NOMO-1 treated with dmso at 0.1 percent for 144 hours (cell line): ENCODE measurements around the gene DUSP11.
A peak's percentile ranks its signal among the peaks of the same experiment; 100 is the strongest.
"Not testable (repeated sequence)": the region's sequence is repeated elsewhere in the genome, so short reads cannot be mapped to it uniquely, and the experiment has no call there.

Experiments
- DNase-seq: peaks from one replicate; lab custom pipeline; 2025; ENCODE audit not compliant: unreplicated experiment; lab: John Stamatoyannopoulos, UW

Gene DUSP11

DNA sequence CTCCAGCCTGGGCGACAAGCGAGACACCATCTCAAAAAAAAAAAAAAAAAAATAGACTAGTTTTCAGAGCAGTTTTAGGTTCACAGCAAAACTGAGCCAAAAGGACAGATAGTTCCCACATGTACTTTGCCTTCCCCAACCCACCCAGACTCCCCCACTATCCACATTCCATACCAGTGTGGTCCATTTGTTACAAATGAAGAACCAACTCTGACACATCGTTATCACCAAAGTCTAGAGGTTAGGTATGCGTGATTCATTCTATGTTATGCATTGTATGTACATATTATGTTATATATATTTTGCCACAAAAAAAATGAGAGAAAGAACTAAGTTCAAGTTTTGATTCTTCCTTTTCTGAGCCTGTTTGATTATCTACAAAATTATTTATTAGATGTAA, 3.5 kb downstream of the DUSP11 start:
- no peak for DNase-seq

DNA sequence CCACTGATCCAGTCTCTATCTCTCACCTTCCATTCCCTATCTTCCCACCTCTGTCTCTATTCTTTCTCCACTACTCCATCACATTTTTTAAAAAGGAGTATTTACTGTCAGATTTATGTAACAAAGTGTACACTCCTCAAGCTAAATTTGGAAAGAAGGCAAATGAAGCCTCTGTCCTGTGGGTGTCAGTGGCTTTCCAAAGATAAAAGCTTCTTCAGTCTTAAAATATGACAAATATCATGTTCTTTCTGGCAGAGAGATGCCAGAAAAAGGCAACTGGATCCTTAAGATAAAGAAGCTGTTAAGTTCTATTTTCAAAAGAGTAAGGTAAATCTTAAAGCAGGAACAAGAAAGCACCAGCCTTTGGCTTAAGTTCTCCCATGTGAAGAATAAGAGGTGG, 7.1 kb downstream of the DUSP11 start:
- no peak for DNase-seq

DNA sequence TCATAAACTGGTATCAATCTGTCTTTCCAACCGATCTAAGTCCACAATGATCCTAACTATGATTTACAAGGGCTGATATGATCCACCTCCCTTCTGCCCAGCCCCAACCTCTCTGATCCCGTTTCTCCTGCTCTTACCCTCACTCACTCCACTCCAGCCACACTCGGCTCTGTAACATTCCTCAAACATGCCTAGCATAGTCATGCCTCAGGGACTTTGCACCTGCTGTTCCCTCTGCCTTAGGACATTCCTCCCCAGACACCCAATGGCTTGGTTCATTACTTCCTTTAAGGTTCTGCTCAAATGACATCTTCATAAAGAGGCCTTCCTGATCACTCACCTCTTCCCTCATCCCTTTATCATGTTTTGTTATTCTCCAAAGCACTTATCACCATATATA, 9.2 kb downstream of the DUSP11 start:
- DNase-seq, result no peak

- DNase-seq, result no peak
These were observed 12.9 kb downstream of the DUSP11 start for GRCh38 chr2:73766994-73767393.

GRCh38 chr2:73766349-73766748, 13.6 kb downstream of the DUSP11 start:
- no peak for DNase-seq

- no peak for DNase-seq
These were observed 15.0 kb downstream of the DUSP11 start for GRCh38 chr2:73764945-73765344.

DNA sequence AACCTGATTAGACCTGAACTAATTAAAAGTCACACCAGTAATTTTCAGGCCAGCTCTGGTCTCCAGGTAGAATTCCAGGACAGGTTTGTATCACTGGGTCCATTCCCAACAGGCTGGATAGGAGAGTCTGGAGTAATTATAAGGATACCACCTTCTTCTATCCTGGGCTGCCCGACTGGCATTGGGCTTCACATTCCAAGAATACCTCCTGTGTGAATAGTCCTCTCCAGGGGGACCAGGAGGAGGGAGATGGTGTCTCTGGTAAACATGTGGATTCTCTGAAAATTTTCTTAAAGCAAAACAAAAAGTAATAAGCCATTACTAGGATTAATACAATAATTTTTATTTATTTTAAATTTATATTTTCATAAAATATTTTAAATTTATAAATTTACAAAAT, 17.3 kb downstream of the DUSP11 start:
- DNase-seq, result no peak

GRCh38 chr2:73759904-73760303, 20.0 kb downstream of the DUSP11 start:
- DNase-seq, result no peak

- DNase-seq, result no peak
These were observed 20.6 kb downstream of the DUSP11 start for GRCh38 chr2:73759285-73759764.

- not testable (repeated sequence) for DNase-seq
These were observed 25.6 kb downstream of the DUSP11 start for GRCh38 chr2:73754332-73754731.

- DNase-seq, result no peak
These were observed 30.6 kb downstream of the DUSP11 start for GRCh38 chr2:73749314-73749713.

- DNase-seq, result no peak
These were observed 33.1 kb downstream of the DUSP11 start for GRCh38 chr2:73746877-73747208.

DNA sequence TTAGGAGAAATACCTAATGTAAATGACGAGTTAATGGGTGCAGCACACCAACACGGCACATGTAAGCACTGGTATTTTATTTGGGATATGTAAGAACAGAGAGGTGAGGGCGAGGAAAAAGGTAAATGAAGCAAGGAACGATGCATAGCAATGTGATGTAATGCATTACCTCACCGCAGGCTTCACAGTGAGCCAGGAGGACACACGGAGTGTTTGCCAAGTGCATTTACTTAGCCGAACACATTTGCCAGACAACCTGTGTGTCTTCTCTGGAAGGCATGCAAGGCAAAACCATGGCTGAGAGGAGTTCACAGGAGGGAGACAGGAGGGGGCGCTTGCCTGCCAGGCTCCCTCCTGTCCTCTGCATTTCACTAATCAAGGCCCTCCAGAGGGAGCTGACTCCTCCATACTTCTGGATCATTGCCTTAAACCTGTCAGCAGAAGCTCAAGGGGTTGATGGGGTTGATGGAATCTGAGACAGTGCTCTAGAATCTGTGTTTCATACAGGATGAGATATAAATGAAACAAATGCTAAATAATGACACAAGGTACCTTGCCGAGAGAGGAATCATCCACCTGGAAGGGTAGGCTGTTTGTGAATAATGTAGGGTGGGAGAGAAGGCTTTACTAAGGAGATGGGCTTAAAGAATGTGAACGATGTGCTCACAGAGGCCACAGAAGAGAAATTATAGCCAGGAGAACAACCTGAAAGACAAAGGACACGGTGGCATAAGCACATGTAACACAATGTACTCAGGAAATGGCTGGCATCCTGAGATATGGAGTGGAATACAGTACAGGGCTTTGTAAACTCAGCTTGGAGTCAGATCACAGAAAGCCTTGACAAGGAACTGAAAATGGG, 33.7 kb downstream of the DUSP11 start:
- DNase-seq, result no peak

DNA sequence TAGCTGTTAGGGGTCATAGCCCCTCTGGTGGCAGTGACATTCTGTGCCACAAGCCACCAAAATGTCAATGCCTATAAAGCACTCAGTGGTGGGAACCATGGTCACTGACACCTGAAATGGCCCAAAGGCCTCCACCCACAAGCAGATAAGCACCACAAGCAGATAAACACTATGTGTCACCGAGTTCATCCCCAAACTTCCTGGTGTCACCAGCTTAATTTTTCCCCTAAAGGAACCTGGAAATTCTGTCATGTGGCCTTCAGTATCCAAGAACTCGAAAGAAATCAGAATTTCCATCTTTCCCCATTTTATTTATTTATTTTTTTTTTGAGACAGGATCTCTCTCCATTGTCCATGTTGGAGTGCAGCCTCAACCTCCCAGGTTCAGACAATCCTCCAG, 39.1 kb downstream of the DUSP11 start:
- DNase-seq, result no peak

GRCh38 chr2:73739101-73739500, 40.8 kb downstream of the DUSP11 start:
- DNase-seq, result no peak

DNA sequence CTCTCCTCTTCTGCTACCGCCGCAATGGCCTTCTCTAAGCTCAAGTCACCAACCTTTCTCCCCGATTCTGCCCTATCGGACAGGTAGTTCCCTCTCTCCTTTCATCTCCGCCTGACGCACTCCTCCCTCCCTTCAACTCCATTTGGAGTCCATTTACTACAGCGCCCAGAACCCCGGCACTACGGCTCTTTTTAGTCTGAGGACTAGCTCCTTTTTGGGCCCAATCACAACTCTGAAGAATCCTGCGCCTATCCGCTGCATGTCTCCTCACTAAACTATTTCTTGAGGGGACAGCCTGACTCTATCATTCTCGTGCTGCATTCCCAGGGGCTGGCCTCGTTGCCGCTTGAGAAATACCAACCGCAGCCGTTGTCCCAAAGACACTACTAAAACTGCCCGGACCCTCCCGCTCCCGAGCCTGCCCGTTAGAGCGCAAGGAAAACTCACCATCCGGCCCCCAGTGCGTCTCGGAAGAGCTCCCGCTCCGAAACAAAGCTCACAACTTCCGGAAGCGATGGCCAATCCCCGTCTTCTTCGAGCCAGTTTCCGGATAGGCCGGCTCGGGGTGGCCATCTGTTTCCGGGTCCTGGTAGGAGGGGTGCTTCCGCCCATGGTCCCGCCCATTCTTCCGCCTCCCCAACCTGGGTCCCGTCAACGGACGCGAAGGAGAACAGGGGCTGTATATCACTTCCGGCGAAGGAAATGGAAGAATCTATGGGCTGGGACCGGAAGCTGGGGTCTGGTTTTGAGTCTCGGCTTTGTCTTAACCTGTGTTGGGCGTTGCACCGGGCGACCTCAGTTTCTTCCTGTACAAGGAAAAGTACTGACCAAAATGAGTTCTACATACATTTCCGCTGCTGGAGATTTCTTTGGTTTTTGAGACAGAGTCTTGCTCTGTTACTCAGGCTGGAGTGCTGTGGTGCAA, 42.8 kb downstream of the DUSP11 start, which contains the start of gene TPRKB:
Gene TPRKB, minus strand, starts transcription at position 491 of the 925 bp plus-strand sequence. CDS start 2,776 bp downstream, outside the sequence.
- peak; percentile 94 for DNase-seq

- DNase-seq, result no peak
These were observed 43.5 kb downstream of the DUSP11 start for GRCh38 chr2:73736378-73736777.

GRCh38 chr2:73730810-73731209, 49.1 kb downstream of the DUSP11 start:
- no peak for DNase-seq

- DNase-seq, result no peak
These were observed 51.2 kb downstream of the DUSP11 start for GRCh38 chr2:73728711-73729110.

DNA sequence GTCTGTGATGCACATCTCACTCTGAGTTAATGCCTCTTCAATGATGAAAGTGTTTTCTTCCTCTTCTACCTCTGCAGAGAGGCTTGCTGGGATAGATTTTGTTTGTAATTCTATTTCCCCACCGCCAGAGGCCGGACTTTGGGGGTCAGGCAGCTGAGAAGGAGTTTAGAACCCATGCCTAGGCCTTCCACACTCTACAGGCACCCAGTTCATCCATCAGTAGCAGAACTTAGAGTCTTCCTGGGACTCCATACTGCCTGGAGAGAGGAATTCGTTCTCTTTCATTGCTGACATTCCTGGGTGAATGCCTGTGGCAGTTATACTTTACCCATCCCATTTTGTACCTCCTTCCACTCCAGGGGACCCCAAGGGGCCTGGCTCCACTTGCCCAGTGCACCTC, 51.9 kb downstream of the DUSP11 start:
- no peak for DNase-seq

DNA sequence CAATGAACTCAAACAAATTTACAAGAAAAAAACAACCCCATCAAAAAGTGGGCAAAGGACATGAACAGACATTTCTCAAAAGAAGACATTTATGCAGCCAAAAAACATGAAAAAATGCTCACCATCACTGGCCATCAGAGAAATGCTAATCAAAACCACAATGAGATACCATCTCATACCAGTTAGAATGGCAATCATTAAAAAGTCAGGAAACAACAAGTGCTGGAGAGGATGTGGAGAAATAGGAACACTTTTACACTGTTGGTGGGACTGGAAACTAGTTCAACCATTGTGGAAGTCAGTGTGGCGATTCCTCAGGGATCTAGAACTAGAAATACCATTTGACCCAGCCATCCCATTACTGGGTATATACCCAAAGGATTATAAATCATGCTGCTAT, 53.2 kb downstream of the DUSP11 start:
- not testable (repeated sequence) for DNase-seq
